ENCODE data around the gene SCN2B. TPM values are rescaled to one million over a fixed set of nuclear protein-coding genes. Genes with fewer than 3 reads are reported as not detected.

The SCN2B gene
- total RNA-seq, 1 experiment from 2014 or later = not detected

GRCh38 chr11:118112711-118113430, 63.6 kb downstream of the SCN2B start:
- intact Hi-C loops (cut with micrococcal nuclease; ENCODE audit: unreplicated experiment) = no loop called here
- H3K27me3 ChIP-seq (replicated peaks; ENCODE audit: insufficient read depth, low read depth, low read length, poor library complexity) = peaks cover 4% of the 10 kb centered on the region
- no TSS peak for BruUV-seq (replicated peaks)
- POLR2A ChIA-PET (ENCODE audit: low non-redundant PET) = no interaction called here
- no peaks in the 10 kb centered on the region for H3K9me3 ChIP-seq (ENCODE audit: low read depth, low read length, poor library complexity, severe bottlenecking)
- H3K4me3 ChIP-seq (ENCODE audit: low read depth, low read length, poor library complexity, severe bottlenecking) = no peak overlapping the region
- no peaks in the 10 kb centered on the region for H3K36me3 ChIP-seq (ENCODE audit: insufficient read depth, low read length, poor library complexity, severe bottlenecking)
- TF ChIP-seq CTCF (conservative IDR thresholded peaks at IDR 0.05; ENCODE audit: low read depth, low read length) (no peak), EZH2 (IDR thresholded peaks at IDR 0.05; ENCODE audit: borderline replicate concordance, low read depth, low read length, poor library complexity, severe bottlenecking) (no peak)
- no peak for DNase-seq (ENCODE audit: low spot score)
- no peaks in the 10 kb centered on the region for H3K4me1 ChIP-seq (ENCODE audit: insufficient read depth, low read length, poor library complexity, severe bottlenecking)
- H3K27ac ChIP-seq (ENCODE audit: low read depth, low read length, poor library complexity, severe bottlenecking) = no peak overlapping the region
- CTCF ChIA-PET = interaction anchor here (0.6 kb wide), 1 partner anchor 11 kb away, joined by 6 read pairs; no protein-coding TSS in a partner anchor

Other genes starting within 250 kb of the SCN2B start
- gene TMPRSS13, start 247.2 kb downstream of the SCN2B start, total RNA-seq (2021) = not detected in 2 replicates
- gene IL10RA, start 190.2 kb downstream of the SCN2B start, total RNA-seq (2021) = not detected in 2 replicates
- not detected in 2 replicates for gene TMPRSS4, start 99.6 kb downstream of the SCN2B start, total RNA-seq (2021)
- not detected in 2 replicates for gene SMIM35, start 89.7 kb downstream of the SCN2B start, total RNA-seq (2021)
- 0.74 and 1.8 TPM in 2 replicates for gene SCN4B, start 23.8 kb downstream of the SCN2B start, total RNA-seq (2021)
- gene JAML, start 48.4 kb upstream of the SCN2B start, total RNA-seq (2021) = not detected in 2 replicates
- gene MPZL3, start 75.7 kb upstream of the SCN2B start, total RNA-seq (2021) = 0.33 and 0.52 TPM in 2 replicates
- gene MPZL2, start 87.7 kb upstream of the SCN2B start, total RNA-seq (2021) = not detected in 2 replicates
- not detected in 2 replicates for gene CD3E, start 128.1 kb upstream of the SCN2B start, total RNA-seq (2021)
- gene CD3D, start 166.1 kb upstream of the SCN2B start, total RNA-seq (2021) = not detected in 2 replicates
- not detected in 2 replicates for gene CD3G, start 167.7 kb upstream of the SCN2B start, total RNA-seq (2021)
- gene UBE4A, start 183.0 kb upstream of the SCN2B start, total RNA-seq (2021) = 52.0 and 54.2 TPM in 2 replicates
- 303 and 334 TPM in 2 replicates for gene ATP5MG, start 225.0 kb upstream of the SCN2B start, total RNA-seq (2021)

Measured in A673 (cell line).